SU-DHL-6 (cell line): ENCODE measurements around the gene KLHL29.

Experiments used
- H2AFZ ChIP-seq: fragments of 200-600 bp; sonication (generic); 2 replicates; pipeline ENCODE4 v1.6.1; 2014; ENCODE audit warnings: low read depth, mild to moderate bottlenecking, moderate library complexity, mixed read lengths, antibody characterized with exemption, low read length; ENCODE audit not compliant: severe bottlenecking
- H3F3A ChIP-seq: fragments of 200-600 bp; shearing (Covaris generic); 2 replicates; pipeline ENCODE4 v1.6.0; 2016; ENCODE audit warnings: antibody characterized with exemption, mild to moderate bottlenecking; ENCODE audit not compliant: insufficient read depth
- H3K27ac ChIP-seq: fragments of 200-600 bp; sonication (generic); 2 replicates; pipeline ENCODE4 v1.5.1; 2016; ENCODE audit warnings: low read depth, mild to moderate bottlenecking, low read length, moderate library complexity, mixed read lengths
- H3K27me3 ChIP-seq: fragments of 200-600 bp; sonication (generic), shearing (Covaris generic); 2 replicates; pipeline ENCODE4 v1.6.0; 2014; ENCODE audit warnings: mild to moderate bottlenecking, low read length
- H3K36me3 ChIP-seq: fragments of 200-600 bp; sonication (generic); 2 replicates; pipeline ENCODE4 v1.6.1; 2014; ENCODE audit warnings: mild to moderate bottlenecking, low read length, mixed read lengths
- H3K4me2 ChIP-seq: fragments of 300-600, 200-600 bp; shearing (Covaris generic), sonication (generic); 2 replicates; pipeline ENCODE4 v1.6.0; 2014; ENCODE audit warnings: low read length, low read depth, mild to moderate bottlenecking; ENCODE audit not compliant: poor library complexity, severe bottlenecking
- H3K4me3 ChIP-seq: fragments of 200-600 bp; sonication (generic); 2 replicates; pipeline ENCODE4 v1.5.1; 2014; ENCODE audit warnings: antibody characterized with exemption, low read length, mild to moderate bottlenecking, mixed read lengths; ENCODE audit not compliant: insufficient read depth, poor library complexity, severe bottlenecking
- H3K79me2 ChIP-seq: fragments of 200-600 bp; sonication (generic); 2 replicates; pipeline ENCODE4 v1.6.1; 2014; ENCODE audit warnings: mild to moderate bottlenecking, low read length, moderate library complexity; ENCODE audit not compliant: insufficient read depth
- H3K9ac ChIP-seq: fragments of 200-600 bp; sonication (generic); 2 replicates; pipeline ENCODE4 v1.7.0; 2014; ENCODE audit warnings: mild to moderate bottlenecking, low read length
- H3K9me2 ChIP-seq: fragments of 200-600 bp; sonication (generic); replicated peaks from 2 replicates; pipeline ENCODE4 v1.6.1; 2014; ENCODE audit warnings: low read length; ENCODE audit not compliant: insufficient read depth
- H3K9me3 ChIP-seq: fragments of 200-600 bp; sonication (generic); 2 replicates; pipeline ENCODE4 v1.6.1; 2014; ENCODE audit warnings: low read length, mixed read lengths; ENCODE audit not compliant: insufficient read depth
- H4K20me1 ChIP-seq: fragments of 200-600 bp; sonication (generic); 2 replicates; pipeline ENCODE4 v1.6.1; 2014; ENCODE audit warnings: low read depth, mild to moderate bottlenecking, antibody characterized with exemption, low read length, moderate library complexity, mixed read lengths
- EZH2phosphoT487 ChIP-seq: fragments of 200-600 bp; sonication (generic), shearing (Covaris generic); conservative IDR thresholded peaks from 2 replicates; pipeline ENCODE4 v1.6.1; 2018; ENCODE audit warnings: mild to moderate bottlenecking, antibody characterized with exemption, low read length, moderate library complexity, mixed read lengths
- TF ChIP-seq, protein P1 (sequence below): fragments of 200-600 bp; sonication (generic); IDR thresholded peaks from one replicate; pipeline ENCODE4 v1.5.1; 2017; ENCODE audit warnings: antibody characterized with exemption, mild to moderate bottlenecking, low read length, moderate library complexity; ENCODE audit not compliant: insufficient read depth, poor library complexity, severe bottlenecking

Gene KLHL29

DNA sequence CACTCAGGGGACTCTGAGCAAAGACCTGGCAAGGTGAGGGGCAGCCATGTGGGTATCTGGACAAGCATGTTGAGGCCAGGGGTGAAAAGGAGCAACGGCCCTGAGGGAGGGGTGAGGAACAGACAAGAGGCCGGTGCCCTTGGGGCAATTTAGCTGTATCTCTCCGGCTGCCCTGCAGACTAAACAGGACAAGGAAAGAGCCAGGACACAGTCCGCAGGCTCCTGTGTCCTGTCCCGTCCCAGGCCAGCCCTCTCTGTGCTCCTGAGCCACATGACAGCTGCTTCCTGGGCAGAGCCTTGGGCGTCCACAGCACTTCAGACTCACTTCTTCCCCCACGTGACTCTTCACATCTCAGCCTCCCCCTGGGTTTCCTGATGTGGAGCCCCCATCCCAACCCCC, 206.1 kb downstream of the KLHL29 start:
- no peaks in the 10 kb centered on the region for H3K36me3 ChIP-seq
- H3K79me2 ChIP-seq = no peaks in the 10 kb centered on the region
- no peaks in the 10 kb centered on the region for H4K20me1 ChIP-seq
- no peaks in the 10 kb centered on the region for H3K9me3 ChIP-seq
- no peak overlapping the region for H3K4me2 ChIP-seq
- no peak overlapping the region for H3K27ac ChIP-seq
- no peaks in the 10 kb centered on the region for H3F3A ChIP-seq
- H3K9me2 ChIP-seq = no peaks in the 10 kb centered on the region
- TF ChIP-seq, protein P1, sequence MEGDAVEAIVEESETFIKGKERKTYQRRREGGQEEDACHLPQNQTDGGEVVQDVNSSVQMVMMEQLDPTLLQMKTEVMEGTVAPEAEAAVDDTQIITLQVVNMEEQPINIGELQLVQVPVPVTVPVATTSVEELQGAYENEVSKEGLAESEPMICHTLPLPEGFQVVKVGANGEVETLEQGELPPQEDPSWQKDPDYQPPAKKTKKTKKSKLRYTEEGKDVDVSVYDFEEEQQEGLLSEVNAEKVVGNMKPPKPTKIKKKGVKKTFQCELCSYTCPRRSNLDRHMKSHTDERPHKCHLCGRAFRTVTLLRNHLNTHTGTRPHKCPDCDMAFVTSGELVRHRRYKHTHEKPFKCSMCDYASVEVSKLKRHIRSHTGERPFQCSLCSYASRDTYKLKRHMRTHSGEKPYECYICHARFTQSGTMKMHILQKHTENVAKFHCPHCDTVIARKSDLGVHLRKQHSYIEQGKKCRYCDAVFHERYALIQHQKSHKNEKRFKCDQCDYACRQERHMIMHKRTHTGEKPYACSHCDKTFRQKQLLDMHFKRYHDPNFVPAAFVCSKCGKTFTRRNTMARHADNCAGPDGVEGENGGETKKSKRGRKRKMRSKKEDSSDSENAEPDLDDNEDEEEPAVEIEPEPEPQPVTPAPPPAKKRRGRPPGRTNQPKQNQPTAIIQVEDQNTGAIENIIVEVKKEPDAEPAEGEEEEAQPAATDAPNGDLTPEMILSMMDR = no peak
- TF ChIP-seq EZH2phosphoT487 = no peak
- no peak overlapping the region for H3K4me3 ChIP-seq
- no peak overlapping the region for H2AFZ ChIP-seq
- no peaks in the 10 kb centered on the region for H3K27me3 ChIP-seq
- H3K9ac ChIP-seq = no peak overlapping the region

DNA sequence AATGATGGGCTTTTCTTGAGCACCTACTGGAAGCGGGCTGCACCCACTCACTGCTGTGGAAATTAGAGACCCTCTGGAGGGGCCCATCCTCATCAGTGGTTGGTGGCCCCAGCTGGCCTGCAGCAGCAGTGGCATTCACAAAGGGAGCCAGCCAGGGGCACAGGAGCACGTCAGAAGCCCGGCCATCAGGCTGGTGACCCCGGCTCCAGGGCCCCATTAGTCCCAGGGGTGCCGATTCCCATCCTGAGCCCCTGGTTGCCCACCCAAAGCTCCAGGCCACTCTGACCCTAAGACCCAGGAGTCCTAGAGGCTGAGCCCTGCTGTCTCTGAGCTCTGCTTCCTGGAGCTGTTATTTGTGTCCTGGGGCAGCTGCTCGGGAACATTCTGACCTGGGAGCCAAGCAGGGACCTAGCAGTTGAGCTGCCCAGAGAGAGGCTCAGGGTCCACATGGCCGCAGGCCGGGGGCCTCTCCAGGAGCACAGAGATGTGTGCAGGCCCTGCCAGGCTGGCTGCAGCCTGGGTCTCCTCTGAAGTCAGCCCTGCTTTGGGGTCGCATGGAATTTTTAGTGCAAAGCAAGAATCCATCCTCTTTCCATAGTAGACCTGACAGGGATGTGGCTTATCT, 207.2 kb downstream of the KLHL29 start:
- Histone ChIP-seq H3K9me3 (no peaks in the 10 kb centered on the region), H3K9me2 (no peaks in the 10 kb centered on the region), H3F3A (no peaks in the 10 kb centered on the region), H3K36me3 (no peaks in the 10 kb centered on the region), H3K27ac (no peak overlapping the region), H3K79me2 (no peaks in the 10 kb centered on the region), H3K27me3 (no peaks in the 10 kb centered on the region), H3K4me3 (no peak overlapping the region), H4K20me1 (no peaks in the 10 kb centered on the region), H3K4me2 (no peak overlapping the region), H2AFZ (no peak overlapping the region), H3K9ac (no peak overlapping the region)
- TF ChIP-seq, protein P1 = no peak
- no peak for TF ChIP-seq EZH2phosphoT487

- Histone ChIP-seq H3K4me2 (no peak overlapping the region), H3K9me2 (no peaks in the 10 kb centered on the region), H3K27ac (no peak overlapping the region), H3K27me3 (no peaks in the 10 kb centered on the region), H3K4me3 (no peak overlapping the region), H4K20me1 (no peaks in the 10 kb centered on the region), H2AFZ (no peak overlapping the region), H3K79me2 (no peaks in the 10 kb centered on the region), H3K9ac (no peak overlapping the region), H3K36me3 (no peaks in the 10 kb centered on the region), H3F3A (no peaks in the 10 kb centered on the region), H3K9me3 (no peaks in the 10 kb centered on the region)
- TF ChIP-seq, protein P1 = no peak
- no peak for TF ChIP-seq EZH2phosphoT487
These were observed 208.1 kb downstream of the KLHL29 start for GRCh38 chr2:23592898-23593751.
